Fibroblast of lung (primary cell): ENCODE results near the gene ARSA. TPM values are rescaled to one million over a fixed set of nuclear protein-coding genes. Genes with fewer than 3 reads are reported as not detected.
A peak's percentile ranks its signal among the peaks of the same experiment; 100 is the strongest.

ENCODE experiments used
- DNase-seq, 2 donors: peaks; one replicate each; pipeline versions ENCODE4 v3.0.0 to v3.0.0-alpha.2; 2010; ENCODE audit warnings: low read depth in 2 of 2
- H2AFZ ChIP-seq: 2 replicates; pipeline ENCODE4 v1.5.1; 2012; ENCODE audit warnings: low read length, control low read depth, inconsistent platforms
- H3K27ac ChIP-seq: 2 replicates; pipeline ENCODE4 v1.5.1; 2011; ENCODE audit warnings: low read length, control low read depth; ENCODE audit not compliant: insufficient read depth
- H3K27me3 ChIP-seq: 2 replicates; pipeline ENCODE4 v1.5.1; 2011; ENCODE audit warnings: mild to moderate bottlenecking, low read length; ENCODE audit not compliant: control insufficient read depth, insufficient read depth
- H3K36me3 ChIP-seq: 2 replicates; pipeline ENCODE4 v1.5.1; 2011; ENCODE audit warnings: low read length; ENCODE audit not compliant: control insufficient read depth, insufficient read depth
- H3K4me1 ChIP-seq: 2 replicates; pipeline ENCODE4 v1.5.1; 2011; ENCODE audit warnings: low read length; ENCODE audit not compliant: control insufficient read depth, insufficient read depth; ENCODE audit errors: extremely low read depth
- H3K4me2 ChIP-seq: 2 replicates; pipeline ENCODE4 v1.5.1; 2011; ENCODE audit warnings: low read length, control low read depth; ENCODE audit not compliant: insufficient read depth; ENCODE audit errors: extremely low read depth
- H3K4me3 ChIP-seq, 4 experiments: fragments of 200-600 bp in 1 of 4; sonication (generic) in 1 of 4; replicated peaks in 1 of 4; 2 replicates each; pipeline ENCODE4 v1.5.1; 2011 to 2016; ENCODE audit warnings: low read length in 4 of 4, low read depth in 3 of 4, mild to moderate bottlenecking in 3 of 4, control low read depth in 2 of 4, inconsistent platforms in 1 of 4, mixed read lengths in 1 of 4; ENCODE audit not compliant: insufficient read depth in 1 of 4; ENCODE audit errors: control extremely low read depth in 1 of 4
- H3K79me2 ChIP-seq: 2 replicates; pipeline ENCODE4 v1.5.1; 2012; ENCODE audit warnings: mild to moderate bottlenecking, low read length, inconsistent platforms; ENCODE audit not compliant: control insufficient read depth, insufficient read depth
- H3K9ac ChIP-seq: 2 replicates; pipeline ENCODE4 v1.5.1; 2011; ENCODE audit warnings: mild to moderate bottlenecking, low read length, control low read depth; ENCODE audit not compliant: insufficient read depth
- H3K9me3 ChIP-seq: 2 replicates; pipeline ENCODE4 v1.5.1; 2012; ENCODE audit warnings: low read depth, low read length; ENCODE audit not compliant: control insufficient read depth, insufficient read depth
- H4K20me1 ChIP-seq: 2 replicates; pipeline ENCODE4 v1.5.1; 2011; ENCODE audit warnings: low read length; ENCODE audit not compliant: control insufficient read depth, insufficient read depth; ENCODE audit errors: extremely low read depth
- CTCF ChIP-seq, 2 donors: IDR thresholded peaks in 1 of 2; conservative IDR thresholded peaks in 1 of 2; 1 replicate in 1 of 2; 2 replicates in 1 of 2; pipeline ENCODE4 v1.5.1; 2011 to 2012; ENCODE audit warnings: low read length in 2 of 2, control low read depth in 1 of 2, inconsistent platforms in 1 of 2, low read depth in 1 of 2, mild to moderate bottlenecking in 1 of 2
- EZH2 ChIP-seq: IDR thresholded peaks from 2 replicates; pipeline ENCODE4 v1.5.1; 2012; ENCODE audit warnings: low read length, control low read depth, mild to moderate bottlenecking; ENCODE audit errors: missing control alignments
- polyA plus RNA-seq, 2 donors: library from polyadenylated mRNA; depleted of rRNA in 1 of 2; stranded (reverse) in 1 of 2; unstranded in 1 of 2; fragments of >200 nt; gene quantifications; 2 replicates each; pipeline ENCODE4 v1.2.1, GENCODE V29; 2011 to 2012; ENCODE audit warnings: missing spikeins in 1 of 2
- total RNA-seq: library from RNA; depleted of rRNA; stranded (reverse); fragments of >200 nt; gene quantifications from 2 replicates; pipeline ENCODE4 v1.2.1, GENCODE V29; 2014

Gene ARSA
- total and polyA plus RNA-seq, 2 donors (not counting 1 experiment from before 2014, with no cell fraction given): 10.5 to 19.5 TPM

- Histone ChIP-seq H3K4me2 (no peak overlapping the region), H2AFZ (no peak overlapping the region), H3K9me3 (no peaks in the 10 kb centered on the region), H3K27me3 (peaks cover 25% of the 10 kb centered on the region), H3K27ac (no peak overlapping the region), H4K20me1 (no peaks in the 10 kb centered on the region), H3K79me2 (no peaks in the 10 kb centered on the region), H3K36me3 (no peaks in the 10 kb centered on the region), H3K4me1 (no peaks in the 10 kb centered on the region), H3K4me3 (no peak overlapping the region), H3K9ac (no peak overlapping the region)
- TF ChIP-seq CTCF (conservative IDR thresholded peaks at IDR 0.05 in 1 of 2, IDR thresholded peaks at IDR 0.05 in 1 of 2; ENCODE audit: low read depth in 1 of 2, low read length in 2 of 2) (no peak), EZH2 (no peak)
- no peak for DNase-seq
These were observed 26.8 kb downstream of the ARSA start for GRCh38 chr22:50600967-50601668.

GRCh38 chr22:50600538-50600937 lies 27.4 kb downstream of the ARSA start, which contains the start of gene MAPK8IP2:
Gene MAPK8IP2, plus strand, starts transcription at chr22:50600793. Its CDS starts 26 bp downstream, at chr22:50600819.
- Histone ChIP-seq H3K36me3 (no peaks in the 10 kb centered on the region), H3K79me2 (no peaks in the 10 kb centered on the region), H3K27me3 (peaks cover 25% of the 10 kb centered on the region), H3K4me1 (no peaks in the 10 kb centered on the region), H3K4me2 (no peak within 1 kb of the TSS), H3K27ac (no peak within 1 kb of the TSS), H2AFZ (no peak within 1 kb of the TSS), H4K20me1 (no peaks in the 10 kb centered on the region), H3K9me3 (no peaks in the 10 kb centered on the region), H3K9ac (no peak within 1 kb of the TSS), H3K4me3 (peak within 1 kb of the TSS in 1 of 4 experiments; percentile 12)
- TF ChIP-seq EZH2: no peak
- TF ChIP-seq CTCF (conservative IDR thresholded peaks at IDR 0.05 in 1 of 2, IDR thresholded peaks at IDR 0.05 in 1 of 2; ENCODE audit: low read depth in 1 of 2, low read length in 2 of 2): no peak
- no peak for DNase-seq

GRCh38 chr22:50599816-50600455 lies 28.0 kb downstream of the ARSA start:
- DNase-seq: peak in 1 of 2 donors; percentile 33
- H3K27ac ChIP-seq: no peak overlapping the region
- peak; percentile 77 for TF ChIP-seq EZH2
- no peak for TF ChIP-seq CTCF (conservative IDR thresholded peaks at IDR 0.05 in 1 of 2, IDR thresholded peaks at IDR 0.05 in 1 of 2; ENCODE audit: low read depth in 1 of 2, low read length in 2 of 2)
- H3K9ac ChIP-seq: no peak overlapping the region
- H3K36me3 ChIP-seq: no peaks in the 10 kb centered on the region
- H3K27me3 ChIP-seq: peaks cover 25% of the 10 kb centered on the region
- H3K9me3 ChIP-seq: no peaks in the 10 kb centered on the region
- H3K79me2 ChIP-seq: no peaks in the 10 kb centered on the region
- H2AFZ ChIP-seq: no peak overlapping the region
- no peak overlapping the region for H3K4me2 ChIP-seq
- H3K4me1 ChIP-seq: no peaks in the 10 kb centered on the region
- no peaks in the 10 kb centered on the region for H4K20me1 ChIP-seq
- H3K4me3 ChIP-seq: peak overlapping the region in 1 of 4 experiments; percentile 12
